Loucy (cell line): ENCODE results near the gene S1PR1.

ENCODE experiments used
- EZH2phosphoT487 ChIP-seq: fragments of 200-600 bp; IDR thresholded peaks from 2 replicates; pipeline ENCODE4 v1.6.1; 2018; ENCODE audit warnings: antibody characterized with exemption, mild to moderate bottlenecking, moderate library complexity, borderline replicate concordance
- TF ChIP-seq, protein P1 (sequence below): fragments of 200-600 bp; sonication (generic); conservative IDR thresholded peaks from 2 replicates; pipeline ENCODE4 v1.5.1; 2014; ENCODE audit warnings: mild to moderate bottlenecking, antibody characterized with exemption, low read length

DNA sequence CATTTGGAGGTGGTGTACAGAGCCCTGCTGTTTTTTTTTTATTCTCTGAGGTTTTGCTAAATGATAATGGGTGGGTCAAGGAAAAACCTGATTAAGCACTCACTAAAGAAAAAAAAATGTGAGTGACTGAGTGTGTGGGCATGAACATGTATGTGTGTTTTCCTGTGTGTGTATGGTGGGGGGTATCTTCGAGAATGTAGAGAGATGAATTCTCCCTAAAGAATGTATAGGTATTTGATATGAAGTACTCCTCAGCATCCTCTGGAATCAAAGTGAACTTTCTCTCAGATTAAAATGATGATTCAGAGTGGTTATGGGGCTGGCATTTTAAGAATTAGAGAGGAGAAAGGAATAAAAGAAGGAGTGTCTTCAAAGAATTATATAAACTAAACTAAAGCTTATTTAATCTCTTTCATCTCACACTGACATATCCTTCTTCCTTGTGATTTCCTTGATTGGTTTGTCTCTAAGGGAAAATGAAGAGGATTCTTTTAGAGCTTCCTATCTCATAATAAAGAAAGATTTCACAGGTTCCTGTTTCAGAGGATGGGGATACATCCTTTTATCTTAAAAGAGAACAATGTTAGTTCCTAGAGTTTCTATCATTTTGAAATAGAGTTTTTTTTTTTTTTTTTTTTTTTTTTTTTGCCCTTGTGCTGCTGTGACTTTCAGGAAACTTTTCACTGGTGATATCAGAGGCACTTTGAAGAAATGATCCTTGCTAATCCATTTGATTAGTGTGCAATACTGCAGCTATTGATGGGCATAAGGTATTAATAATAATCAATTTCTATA, 23.9 kb downstream of the S1PR1 start:
- TF ChIP-seq, protein P1, sequence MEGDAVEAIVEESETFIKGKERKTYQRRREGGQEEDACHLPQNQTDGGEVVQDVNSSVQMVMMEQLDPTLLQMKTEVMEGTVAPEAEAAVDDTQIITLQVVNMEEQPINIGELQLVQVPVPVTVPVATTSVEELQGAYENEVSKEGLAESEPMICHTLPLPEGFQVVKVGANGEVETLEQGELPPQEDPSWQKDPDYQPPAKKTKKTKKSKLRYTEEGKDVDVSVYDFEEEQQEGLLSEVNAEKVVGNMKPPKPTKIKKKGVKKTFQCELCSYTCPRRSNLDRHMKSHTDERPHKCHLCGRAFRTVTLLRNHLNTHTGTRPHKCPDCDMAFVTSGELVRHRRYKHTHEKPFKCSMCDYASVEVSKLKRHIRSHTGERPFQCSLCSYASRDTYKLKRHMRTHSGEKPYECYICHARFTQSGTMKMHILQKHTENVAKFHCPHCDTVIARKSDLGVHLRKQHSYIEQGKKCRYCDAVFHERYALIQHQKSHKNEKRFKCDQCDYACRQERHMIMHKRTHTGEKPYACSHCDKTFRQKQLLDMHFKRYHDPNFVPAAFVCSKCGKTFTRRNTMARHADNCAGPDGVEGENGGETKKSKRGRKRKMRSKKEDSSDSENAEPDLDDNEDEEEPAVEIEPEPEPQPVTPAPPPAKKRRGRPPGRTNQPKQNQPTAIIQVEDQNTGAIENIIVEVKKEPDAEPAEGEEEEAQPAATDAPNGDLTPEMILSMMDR = no peak
- TF ChIP-seq EZH2phosphoT487 = no peak
